Activated T-helper 9 cell treated with anti-CD3 and anti-CD28 coated beads, Interleukin-2, amount 50 U/mL, for 16 hours (primary cell): ENCODE measurements around the gene PHF12.

Experiments used
- DNase-seq: peaks from one replicate; pipeline ENCODE4 v3.0.0-alpha.2; 2020; ENCODE audit warnings: low read depth

Gene PHF12

DNA sequence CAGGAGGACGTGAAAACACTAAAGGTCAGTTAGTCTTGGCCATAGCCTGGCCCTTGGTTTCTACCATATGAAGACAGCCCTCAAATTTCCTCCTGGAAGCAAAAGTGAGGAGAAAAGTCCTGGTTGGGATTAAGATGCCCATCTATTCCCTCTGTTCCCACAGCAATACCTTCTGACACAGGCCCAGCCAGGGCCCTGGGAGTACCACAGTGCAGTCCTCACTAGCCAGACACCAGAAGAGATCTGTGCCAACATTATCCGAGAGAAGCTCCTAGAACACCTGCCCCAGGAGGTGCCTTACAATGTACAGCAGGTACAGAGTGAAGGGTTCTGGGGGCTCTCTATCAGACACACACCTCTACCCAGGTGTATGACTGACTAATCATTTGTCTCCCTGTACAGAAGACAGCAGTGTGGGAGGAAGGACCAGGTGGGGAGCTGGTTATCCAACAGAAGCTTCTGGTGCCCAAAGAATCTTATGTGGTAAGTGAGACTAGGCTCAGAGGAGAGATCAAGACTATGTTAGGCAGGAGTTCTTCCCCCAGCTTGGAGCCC, 92.4 kb downstream of the PHF12 start:
- DNase-seq = no peak

DNA sequence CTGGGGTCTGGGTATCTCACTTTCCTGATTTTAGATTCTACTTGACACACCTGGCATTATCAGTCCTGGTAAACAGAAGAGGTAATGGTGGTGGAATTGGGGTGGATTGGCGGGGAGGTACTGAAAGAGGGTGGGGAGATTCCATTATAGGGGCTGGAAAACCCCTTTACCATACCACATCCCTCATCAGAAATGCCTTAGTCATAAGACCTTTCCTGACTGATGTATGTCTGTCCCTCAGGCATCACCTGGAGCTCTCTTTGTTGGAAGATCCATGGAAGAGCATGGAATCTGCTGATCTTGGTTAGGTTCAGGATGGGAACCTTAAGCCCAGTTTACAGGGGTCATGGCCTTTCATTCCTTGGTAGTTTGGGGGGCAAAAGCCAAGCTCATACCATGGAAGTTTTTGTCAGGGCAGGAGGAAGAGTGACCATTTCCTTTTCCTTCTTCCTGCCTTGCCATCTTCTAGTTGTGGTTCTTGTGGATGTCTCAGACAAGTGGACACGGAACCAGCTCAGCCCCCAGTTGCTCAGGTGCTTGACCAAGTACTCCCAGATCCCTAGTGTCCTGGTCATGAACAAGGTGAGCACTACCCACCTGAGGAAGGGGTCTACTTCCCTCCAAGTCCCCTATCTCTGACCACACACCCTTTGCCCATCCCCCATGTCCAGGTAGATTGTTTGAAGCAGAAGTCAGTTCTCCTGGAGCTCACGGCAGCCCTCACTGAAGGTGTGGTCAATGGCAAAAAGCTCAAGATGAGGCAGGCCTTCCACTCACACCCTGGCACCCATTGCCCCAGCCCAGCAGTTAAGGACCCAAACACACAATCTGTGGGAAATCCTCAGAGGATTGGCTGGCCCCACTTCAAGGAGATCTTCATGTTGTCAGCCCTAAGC, 93.2 kb downstream of the PHF12 start:
- no peak for DNase-seq

DNA sequence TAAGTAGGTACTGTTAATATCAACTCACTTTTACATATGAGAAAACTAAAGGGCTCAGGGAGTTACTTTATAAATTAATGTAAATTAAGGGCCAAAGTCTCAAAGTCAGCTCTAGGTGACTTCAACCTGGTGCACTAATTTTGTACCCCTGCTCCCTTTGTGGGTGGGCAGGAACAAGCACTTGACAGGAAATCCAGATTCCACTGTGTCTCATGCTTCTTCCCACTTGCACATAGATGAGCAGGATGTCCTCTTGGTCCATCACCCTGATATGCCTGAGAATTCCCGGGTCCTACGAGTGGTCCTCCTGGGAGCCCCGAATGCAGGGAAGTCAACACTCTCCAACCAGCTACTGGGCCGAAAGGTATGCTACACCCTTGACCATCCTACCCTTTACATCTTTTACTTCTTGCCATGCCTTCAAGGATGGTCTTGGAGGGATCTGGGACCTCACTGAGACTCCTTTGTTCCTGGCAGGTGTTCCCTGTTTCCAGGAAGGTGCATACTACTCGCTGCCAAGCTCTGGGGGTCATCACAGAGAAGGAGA, 95.2 kb downstream of the PHF12 start:
- no peak for DNase-seq

DNA sequence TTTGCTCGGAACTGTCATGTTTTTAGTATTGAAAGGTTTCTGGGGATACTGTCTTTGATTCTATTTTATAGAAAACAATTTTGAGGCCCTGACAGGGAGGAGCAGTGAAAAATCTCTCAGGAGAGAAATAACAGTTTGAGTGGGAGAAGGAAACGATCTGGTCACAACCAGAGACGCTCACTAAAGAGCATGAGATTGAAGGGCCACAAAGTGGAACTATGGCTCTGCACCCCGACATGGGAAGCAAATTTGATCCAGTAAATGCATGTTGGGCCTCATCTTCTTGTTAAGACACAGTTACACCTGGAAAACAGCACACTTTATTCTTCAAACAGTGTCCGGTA, 96.0 kb downstream of the PHF12 start:
- DNase-seq = no peak
